KMS-11 (cell line): ENCODE results near the gene NDUFS2.

Source experiments
- H2AFZ ChIP-seq: fragments of 200-600 bp; sonication (generic); 2 replicates; pipeline ENCODE4 v1.6.1; 2016; ENCODE audit warnings: antibody characterized with exemption, mixed run types, low read depth
- H3K27ac ChIP-seq: fragments of 200-600 bp; sonication (generic); 2 replicates; pipeline ENCODE4 v1.6.1; 2016; ENCODE audit warnings: mild to moderate bottlenecking, mixed run types
- H3K27me3 ChIP-seq: fragments of 200-600 bp; sonication (generic); 2 replicates; pipeline ENCODE4 v1.6.1; 2017; ENCODE audit warnings: mild to moderate bottlenecking, low read depth, mixed run types, moderate library complexity; ENCODE audit not compliant: insufficient read depth
- H3K36me3 ChIP-seq: fragments of 200-600 bp; sonication (generic); 2 replicates; pipeline ENCODE4 v1.6.1; 2017; ENCODE audit warnings: mild to moderate bottlenecking, mixed run types; ENCODE audit not compliant: insufficient read depth
- H3K4me1 ChIP-seq: fragments of 200-600 bp; sonication (generic); 2 replicates; pipeline ENCODE4 v1.6.1; 2016; ENCODE audit warnings: mild to moderate bottlenecking, low read depth, mixed run types; ENCODE audit not compliant: poor library complexity, severe bottlenecking
- H3K4me2 ChIP-seq: fragments of 200-600 bp; sonication (generic); 2 replicates; pipeline ENCODE4 v1.7.0; 2016; ENCODE audit warnings: mild to moderate bottlenecking, mixed run types
- H3K4me3 ChIP-seq: fragments of 200-600 bp; sonication (generic); IDR thresholded peaks from 2 replicates; pipeline ENCODE4 v1.6.1; 2017; ENCODE audit warnings: low read depth, low read length, mixed read lengths; ENCODE audit not compliant: insufficient read depth
- H3K79me2 ChIP-seq: fragments of 200-600 bp; sonication (generic); 2 replicates; pipeline ENCODE4 v1.6.1; 2016; ENCODE audit warnings: low read depth, mixed run types; ENCODE audit not compliant: insufficient read depth
- H3K9ac ChIP-seq: fragments of 200-600 bp; sonication (generic); 2 replicates; pipeline ENCODE4 v1.6.1; 2016; ENCODE audit warnings: mild to moderate bottlenecking, mixed run types
- H4K20me1 ChIP-seq: fragments of 200-600 bp; sonication (generic); 2 replicates; pipeline ENCODE4 v1.6.1; 2016; ENCODE audit warnings: mild to moderate bottlenecking, mixed run types; ENCODE audit not compliant: insufficient read depth
- CTCF ChIP-seq: fragments of 200-600 bp; sonication (generic); conservative IDR thresholded peaks from 2 replicates; pipeline ENCODE4 v1.6.1; 2017; ENCODE audit warnings: low read depth, mild to moderate bottlenecking, antibody characterized with exemption, low read length, moderate library complexity, mixed read lengths

Gene NDUFS2

DNA sequence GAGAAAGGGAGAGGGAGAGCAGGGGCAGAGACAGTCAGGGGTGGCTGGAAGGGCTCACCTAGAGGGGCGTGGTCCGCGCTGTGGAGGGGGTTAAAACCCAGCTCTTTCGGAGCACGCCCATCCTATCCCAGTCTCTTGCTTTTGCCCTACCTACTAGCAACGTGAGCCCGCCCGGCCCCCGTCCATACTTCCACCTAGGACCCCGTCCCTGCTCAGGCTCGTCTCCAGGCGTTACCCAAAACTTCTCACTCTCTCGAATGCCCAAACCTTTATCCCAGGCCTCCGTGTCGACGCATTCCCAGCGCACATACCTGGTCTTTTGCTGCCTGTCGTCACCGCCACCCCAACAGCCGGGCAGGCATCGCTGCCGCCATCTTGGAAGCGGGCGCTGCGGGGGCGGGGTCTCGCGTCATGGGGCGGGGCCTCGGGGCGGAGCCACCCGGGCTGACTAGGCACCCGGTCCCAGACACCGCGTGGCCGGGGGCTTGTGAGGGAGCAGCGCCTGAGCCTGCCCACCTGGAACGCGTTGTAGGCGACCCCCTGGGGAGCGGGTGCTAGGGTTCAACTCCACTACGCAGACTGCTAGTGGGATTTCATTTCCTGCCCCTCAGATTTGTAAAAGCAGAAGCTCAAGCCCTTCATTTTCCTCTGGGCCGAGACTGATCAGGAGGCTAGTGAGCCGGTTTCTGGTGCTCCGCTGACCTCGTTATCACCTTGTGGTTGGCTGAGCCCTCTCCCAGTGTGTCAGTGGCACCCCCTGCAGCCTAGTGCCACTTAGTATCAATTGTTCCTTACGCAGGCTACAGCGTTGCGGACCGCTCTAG lies 24.8 kb upstream of the NDUFS2 start, which contains the start of gene B4GALT3:
B4GALT3 (minus strand) TSS at position 396 of the 824 bp plus-strand sequence. CDS start 1,447 bp downstream, outside the sequence.
- Histone ChIP-seq H3K4me2 (peak within 1 kb of the TSS; percentile 95), H2AFZ (peak within 1 kb of the TSS; percentile 63), H3K27me3 (no peaks in the 10 kb centered on the region), H3K79me2 (peaks cover 39% of the 10 kb centered on the region), H3K4me3 (peak within 1 kb of the TSS; percentile 100), H3K36me3 (peaks cover 20% of the 10 kb centered on the region; the same call in 1 of the 2 replicates), H4K20me1 (no peaks in the 10 kb centered on the region), H3K27ac (peak within 1 kb of the TSS; percentile 73), H3K4me1 (peaks cover 72% of the 10 kb centered on the region), H3K9ac (peak within 1 kb of the TSS; percentile 74)
- no peak; the same call in 1 of the 2 replicates for TF ChIP-seq CTCF

- H3K27me3 ChIP-seq = no peaks in the 10 kb centered on the region
- peaks cover 72% of the 10 kb centered on the region for H3K4me1 ChIP-seq
- peak overlapping the region; percentile 100 for H3K4me3 ChIP-seq
- H3K27ac ChIP-seq = peak overlapping the region; percentile 73
- peak overlapping the region; percentile 95 for H3K4me2 ChIP-seq
- H4K20me1 ChIP-seq = no peaks in the 10 kb centered on the region
- peaks cover 33% of the 10 kb centered on the region for H3K79me2 ChIP-seq
- H2AFZ ChIP-seq = peak overlapping the region; percentile 63
- H3K9ac ChIP-seq = peak overlapping the region; percentile 74; the same call in 1 of the 2 replicates
- peak; percentile 76; the same call in 1 of the 2 replicates for TF ChIP-seq CTCF
- peaks cover 17% of the 10 kb centered on the region; the same call in 1 of the 2 replicates for H3K36me3 ChIP-seq
These were observed 24.3 kb upstream of the NDUFS2 start for GRCh38 chr1:161177936-161178244.

DNA sequence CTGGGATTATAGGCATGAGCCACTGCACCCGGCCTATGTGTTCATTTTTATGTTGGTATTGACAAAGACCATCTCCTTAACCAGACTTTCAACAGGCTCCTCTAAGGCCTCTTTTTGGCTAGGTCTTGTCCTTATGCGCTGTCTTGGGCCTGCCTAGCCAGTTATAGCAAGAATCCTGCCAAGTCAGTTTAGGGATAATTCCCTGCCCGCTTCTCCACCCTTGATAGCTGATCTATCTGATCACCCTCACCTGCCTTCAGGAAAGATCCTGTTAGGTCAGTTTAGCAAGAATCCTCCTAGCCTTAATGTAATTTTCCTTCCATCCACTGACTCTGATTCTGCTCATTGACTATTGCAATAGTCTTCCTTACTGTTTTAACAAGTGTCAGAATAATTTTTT lies 22.5 kb upstream of the NDUFS2 start:
- Histone ChIP-seq H3K4me1 (peaks cover 74% of the 10 kb centered on the region), H3K4me2 (no peak overlapping the region), H3K27ac (no peak overlapping the region), H3K36me3 (peaks cover 2% of the 10 kb centered on the region; the same call in 1 of the 2 replicates), H3K9ac (no peak overlapping the region), H2AFZ (no peak overlapping the region), H3K27me3 (no peaks in the 10 kb centered on the region), H4K20me1 (no peaks in the 10 kb centered on the region), H3K79me2 (peaks cover 26% of the 10 kb centered on the region), H3K4me3 (no peak overlapping the region)
- TF ChIP-seq CTCF = no peak

GRCh38 chr1:161180639-161181038 lies 21.5 kb upstream of the NDUFS2 start:
- no peaks in the 10 kb centered on the region; the same call in 1 of the 2 replicates for H3K36me3 ChIP-seq
- H3K79me2 ChIP-seq = peaks cover 16% of the 10 kb centered on the region
- H2AFZ ChIP-seq = peak overlapping the region; percentile 1; the same call in 1 of the 2 replicates
- peak; percentile 73 for TF ChIP-seq CTCF
- H4K20me1 ChIP-seq = no peaks in the 10 kb centered on the region
- 0 out of 2 replicates have a peak overlapping the region, but pooled peaks have one; percentile 2 for H3K4me2 ChIP-seq
- H3K4me3 ChIP-seq = no peak overlapping the region
- H3K27ac ChIP-seq = 0 out of 2 replicates have a peak overlapping the region, but pooled peaks have one; percentile 1
- no peaks in the 10 kb centered on the region for H3K27me3 ChIP-seq
- peaks cover 74% of the 10 kb centered on the region for H3K4me1 ChIP-seq
- H3K9ac ChIP-seq = no peak overlapping the region
